RWPE2 (cell line): ENCODE measurements around the gene B4GALNT4.
A peak's percentile ranks its signal among the peaks of the same experiment; 100 is the strongest.

ENCODE experiments used
- ATAC-seq: fragments of 200-7000 bp; cut with Tn5 transposase; 3 replicates; pipeline ENCODE4 v1.9.1; 2021; ENCODE audit warnings: low read depth
- DNase-seq: peaks from one replicate; pipeline ENCODE4 v3.0.0-alpha.2; 2020; ENCODE audit warnings: low spot score
- H3K27ac ChIP-seq: fragments of 450-650 bp; 2 replicates; pipeline ENCODE4 v1.5.1; 2017; ENCODE audit warnings: mild to moderate bottlenecking; ENCODE audit not compliant: poor library complexity, severe bottlenecking
- H3K27me3 ChIP-seq: fragments of 250-450 bp; sonication (Bioruptor Pico); 2 replicates; pipeline ENCODE4 v1.5.1; 2021; ENCODE audit warnings: mild to moderate bottlenecking, moderate library complexity; ENCODE audit not compliant: insufficient read depth, poor library complexity, severe bottlenecking
- H3K36me3 ChIP-seq: fragments of 250-450 bp; sonication (Bioruptor Pico); 2 replicates; pipeline ENCODE4 v1.5.1; 2020; ENCODE audit warnings: low read depth, mild to moderate bottlenecking, moderate library complexity
- H3K4me1 ChIP-seq: fragments of 250-450 bp; sonication (Bioruptor Pico); 2 replicates; pipeline ENCODE4 v1.5.1; 2021; ENCODE audit warnings: mild to moderate bottlenecking, moderate library complexity; ENCODE audit not compliant: insufficient read depth, poor library complexity, severe bottlenecking
- H3K4me3 ChIP-seq: fragments of 250-450 bp; sonication (Bioruptor Pico); 2 replicates; pipeline ENCODE4 v1.5.1; 2021; ENCODE audit warnings: mild to moderate bottlenecking, moderate library complexity; ENCODE audit not compliant: severe bottlenecking
- H3K9me3 ChIP-seq: fragments of 250-450 bp; sonication (Bioruptor Pico); 2 replicates; pipeline ENCODE4 v1.5.1; 2021; ENCODE audit warnings: mild to moderate bottlenecking, moderate library complexity; ENCODE audit not compliant: severe bottlenecking
- TF ChIP-seq, protein P1 (sequence below): fragments of 450-650 bp; IDR thresholded peaks from one replicate; pipeline ENCODE4 v1.5.1; 2017; ENCODE audit warnings: mild to moderate bottlenecking, moderate library complexity; ENCODE audit not compliant: poor library complexity, severe bottlenecking

Gene B4GALNT4

DNA sequence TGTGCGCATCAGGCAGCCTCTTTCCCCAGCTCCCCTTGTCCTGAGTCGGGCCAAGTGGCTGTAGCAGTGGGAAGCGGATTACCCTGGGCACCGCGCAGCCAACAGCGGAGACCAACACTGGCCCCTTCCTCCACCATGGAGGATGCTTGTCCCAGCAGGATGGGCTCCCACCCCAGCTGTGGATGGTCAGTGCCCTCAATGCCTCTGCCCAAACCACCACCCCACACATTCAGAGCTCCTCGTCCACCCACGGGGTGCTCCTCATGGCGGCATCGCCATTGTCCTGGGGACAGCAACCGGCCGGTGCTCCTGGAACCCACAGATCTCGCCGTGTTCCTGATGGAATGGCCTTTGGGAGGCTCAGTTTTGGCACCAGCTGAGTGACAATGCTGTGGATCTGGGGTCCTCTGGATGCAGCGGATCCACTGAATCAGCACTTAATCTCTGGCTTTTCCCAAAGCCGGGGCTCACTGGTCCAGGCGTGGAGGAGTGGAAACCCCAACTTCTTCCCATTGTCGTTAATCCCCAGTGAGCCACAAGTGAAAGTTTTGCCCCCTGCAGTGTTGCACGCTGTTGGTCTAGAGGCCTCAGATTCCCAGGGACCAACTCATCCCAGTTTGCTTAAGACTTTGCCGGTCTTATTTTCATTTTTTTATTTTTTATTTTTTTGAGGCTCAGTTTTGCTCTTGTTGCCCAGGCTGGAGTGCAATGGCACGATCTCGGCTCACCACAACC lies 4.1 kb upstream of the B4GALNT4 start:
- no peaks in the 10 kb centered on the region for H3K36me3 ChIP-seq
- H3K4me3 ChIP-seq = no peak overlapping the region
- TF ChIP-seq, protein P1, sequence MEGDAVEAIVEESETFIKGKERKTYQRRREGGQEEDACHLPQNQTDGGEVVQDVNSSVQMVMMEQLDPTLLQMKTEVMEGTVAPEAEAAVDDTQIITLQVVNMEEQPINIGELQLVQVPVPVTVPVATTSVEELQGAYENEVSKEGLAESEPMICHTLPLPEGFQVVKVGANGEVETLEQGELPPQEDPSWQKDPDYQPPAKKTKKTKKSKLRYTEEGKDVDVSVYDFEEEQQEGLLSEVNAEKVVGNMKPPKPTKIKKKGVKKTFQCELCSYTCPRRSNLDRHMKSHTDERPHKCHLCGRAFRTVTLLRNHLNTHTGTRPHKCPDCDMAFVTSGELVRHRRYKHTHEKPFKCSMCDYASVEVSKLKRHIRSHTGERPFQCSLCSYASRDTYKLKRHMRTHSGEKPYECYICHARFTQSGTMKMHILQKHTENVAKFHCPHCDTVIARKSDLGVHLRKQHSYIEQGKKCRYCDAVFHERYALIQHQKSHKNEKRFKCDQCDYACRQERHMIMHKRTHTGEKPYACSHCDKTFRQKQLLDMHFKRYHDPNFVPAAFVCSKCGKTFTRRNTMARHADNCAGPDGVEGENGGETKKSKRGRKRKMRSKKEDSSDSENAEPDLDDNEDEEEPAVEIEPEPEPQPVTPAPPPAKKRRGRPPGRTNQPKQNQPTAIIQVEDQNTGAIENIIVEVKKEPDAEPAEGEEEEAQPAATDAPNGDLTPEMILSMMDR = no peak
- DNase-seq = no peak
- no peak for ATAC-seq
- H3K4me1 ChIP-seq = peaks cover 7% of the 10 kb centered on the region
- H3K27me3 ChIP-seq = no peaks in the 10 kb centered on the region
- H3K9me3 ChIP-seq = no peaks in the 10 kb centered on the region
- H3K27ac ChIP-seq = no peak overlapping the region

DNA sequence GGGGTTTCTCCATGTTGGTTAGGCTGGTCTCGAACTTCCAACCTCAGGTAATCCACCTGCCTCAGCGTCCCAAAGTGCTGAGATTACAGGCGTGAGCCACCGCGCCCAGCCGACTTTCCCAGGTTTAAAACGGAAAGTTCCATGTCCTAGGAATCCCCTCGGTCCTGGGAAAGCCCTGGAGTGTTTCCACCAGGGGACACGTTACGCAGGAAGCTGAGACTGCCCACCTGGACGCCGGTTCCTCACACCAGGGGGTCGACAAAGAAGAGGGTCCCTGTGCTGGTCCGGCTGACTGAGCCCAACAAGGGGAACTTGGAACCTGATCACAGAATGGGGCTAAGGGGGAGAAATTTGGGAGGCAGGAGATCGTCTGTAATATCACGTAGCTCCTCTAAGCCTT lies 3.5 kb upstream of the B4GALNT4 start:
- Histone ChIP-seq H3K9me3 (no peaks in the 10 kb centered on the region), H3K4me3 (no peak overlapping the region), H3K27me3 (no peaks in the 10 kb centered on the region), H3K4me1 (peaks cover 7% of the 10 kb centered on the region), H3K27ac (no peak overlapping the region), H3K36me3 (no peaks in the 10 kb centered on the region)
- DNase-seq = no peak
- TF ChIP-seq, protein P1 = no peak
- no peak for ATAC-seq

DNA sequence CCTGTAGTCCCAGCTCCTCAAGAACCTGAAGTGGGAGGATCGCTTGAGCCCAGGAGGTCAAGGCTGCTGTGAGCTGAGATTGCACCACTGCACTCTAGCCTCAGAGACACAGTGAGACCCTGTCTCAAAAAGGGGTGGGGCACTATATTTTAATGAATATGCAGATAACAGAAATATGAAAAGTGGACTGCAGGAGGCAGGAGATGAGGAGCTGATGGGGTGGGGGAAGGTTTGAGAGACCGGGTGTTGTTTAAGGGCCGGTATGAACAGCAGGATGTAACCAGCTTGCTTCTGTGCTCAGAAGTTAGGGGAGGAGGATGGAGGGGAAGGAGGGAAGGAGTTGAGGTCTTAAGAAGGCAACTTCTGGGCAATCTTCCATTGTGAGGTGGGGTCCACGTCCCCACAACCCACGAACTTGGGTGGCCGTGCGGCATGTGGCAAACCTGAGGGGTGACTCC lies 1.3 kb upstream of the B4GALNT4 start:
- no peaks in the 10 kb centered on the region for H3K27me3 ChIP-seq
- H3K4me1 ChIP-seq = peaks cover 7% of the 10 kb centered on the region
- DNase-seq (no peak), ATAC-seq (no peak)
- H3K4me3 ChIP-seq = no peak overlapping the region
- no peak overlapping the region for H3K27ac ChIP-seq
- H3K36me3 ChIP-seq = 0 out of 2 replicates have a peak, but pooled peaks cover 8% of the 10 kb centered on the region
- H3K9me3 ChIP-seq = no peaks in the 10 kb centered on the region
- TF ChIP-seq, protein P1 = no peak

DNA sequence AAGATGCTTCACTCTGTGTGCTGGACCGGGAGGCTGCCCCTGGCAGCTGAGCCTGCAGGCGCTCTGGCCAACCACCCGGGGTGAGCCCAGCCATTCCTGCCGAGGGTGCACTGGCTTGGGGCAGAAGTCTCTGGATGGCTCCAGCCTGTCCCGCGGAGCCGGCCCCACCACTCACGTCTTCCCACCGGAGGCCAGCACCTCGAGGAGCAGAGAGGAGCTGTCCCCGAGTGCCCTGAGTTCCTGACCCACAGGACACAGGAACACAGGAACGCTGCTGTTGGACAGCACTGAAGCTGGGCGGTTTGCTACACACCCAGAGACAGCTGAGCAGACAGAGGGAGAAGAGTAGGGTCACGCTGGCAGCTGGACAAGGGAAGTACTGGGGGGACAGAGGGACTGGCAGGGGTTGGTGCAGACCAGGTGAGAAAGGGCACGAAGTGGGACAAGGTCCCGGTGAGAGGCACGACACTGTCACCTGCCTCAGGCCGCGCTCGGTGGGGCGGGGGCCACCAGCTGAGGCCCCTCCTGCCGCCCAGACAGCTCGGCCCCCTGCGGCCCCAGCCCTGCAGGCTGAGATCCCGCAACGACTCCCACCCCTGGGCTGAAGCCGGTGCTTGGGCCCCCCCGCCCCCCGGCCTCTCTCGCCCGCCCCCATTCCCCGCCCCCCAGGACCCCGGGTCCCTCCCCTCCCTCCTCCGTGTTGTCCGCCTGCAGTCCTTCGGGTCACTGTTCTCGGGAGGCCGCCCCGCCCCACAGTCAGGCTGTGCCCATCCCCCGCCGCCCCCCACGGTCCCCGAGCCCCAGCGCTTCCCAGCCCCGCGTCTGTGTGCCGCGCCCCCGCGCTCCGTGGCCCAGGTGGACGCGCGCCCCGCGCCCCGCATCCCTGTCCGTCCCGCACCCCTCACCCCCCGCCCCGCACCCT lies 624 bp upstream of the B4GALNT4 start:
- Histone ChIP-seq H3K27ac (no peak overlapping the region), H3K36me3 (peaks cover 11% of the 10 kb centered on the region), H3K4me1 (peaks cover 7% of the 10 kb centered on the region), H3K9me3 (no peaks in the 10 kb centered on the region), H3K27me3 (no peaks in the 10 kb centered on the region), H3K4me3 (peak overlapping the region; percentile 13)
- TF ChIP-seq, protein P1 = no peak
- ATAC-seq (peak; percentile 44), DNase-seq (no peak)
